HG03558 (cell line): Measurements from ENCODE around the gene HHIPL1.

Experiments
- ATAC-seq: cut with Tn5 transposase; IDR thresholded peaks from one replicate; pipeline ENCODE4 v1.9.1; 2021; ENCODE audit warnings: moderate number of reproducible peaks; ENCODE audit not compliant: unreplicated experiment; ENCODE audit errors: extremely low read depth

Gene HHIPL1

GRCh38 chr14:99685151-99685591, 40.2 kb downstream of the HHIPL1 start:
- ATAC-seq, result no peak

DNA sequence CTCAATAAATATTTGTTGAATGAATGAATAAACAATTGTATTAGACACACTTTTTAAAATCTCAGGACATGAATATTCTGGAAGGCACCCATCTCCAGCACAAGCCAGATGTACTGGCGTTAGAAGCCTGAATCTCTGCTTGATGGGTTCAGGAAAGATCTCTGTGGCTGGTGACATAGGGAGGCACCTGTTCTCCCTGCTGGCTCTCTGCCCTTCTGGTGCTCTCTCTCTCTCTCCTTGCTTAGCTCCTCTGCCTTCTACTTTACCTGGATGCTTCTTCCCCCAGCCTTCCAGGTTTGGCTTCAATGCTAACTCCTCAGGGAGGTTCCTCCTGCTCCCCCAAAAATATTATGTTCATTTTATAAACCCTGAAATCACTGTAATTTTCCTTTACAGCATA, 40.7 kb downstream of the HHIPL1 start:
- ATAC-seq, result no peak

DNA sequence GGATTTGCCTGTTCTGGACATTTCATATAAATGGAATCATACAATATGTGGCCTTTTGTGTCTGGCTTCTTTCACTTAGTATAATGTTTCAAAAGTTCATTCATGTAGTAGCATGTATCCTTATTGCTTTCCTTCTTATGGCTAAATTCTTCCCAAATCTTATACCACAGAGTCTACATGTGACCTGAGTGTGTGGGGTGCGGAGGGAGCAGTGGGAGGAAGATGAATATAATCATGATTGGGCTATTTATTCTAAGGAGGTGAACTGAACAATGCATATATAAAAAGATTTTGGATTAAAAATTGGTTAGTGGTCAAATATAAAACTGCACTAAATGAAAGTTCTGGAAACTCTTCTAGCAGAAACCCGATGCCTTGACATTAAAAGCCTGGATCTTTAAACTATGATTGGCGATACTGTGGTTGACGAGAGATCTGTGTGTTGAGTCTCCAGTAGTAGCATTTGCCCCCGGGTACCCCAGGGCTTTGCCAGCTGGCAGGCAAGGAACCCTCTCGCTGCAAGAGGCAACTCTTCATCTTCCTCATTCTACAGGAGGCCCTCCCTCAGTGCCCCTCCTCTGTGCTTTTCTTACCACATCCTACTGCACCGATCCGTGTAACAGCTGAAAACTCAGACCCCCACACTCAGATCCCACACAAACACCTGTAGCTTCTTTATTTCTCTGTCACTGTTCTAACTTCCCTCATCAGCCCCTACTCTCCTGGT, 41.8 kb downstream of the HHIPL1 start:
- no peak for ATAC-seq

- no peak for ATAC-seq
Observed at GRCh38 chr14:99687284-99688209, 42.6 kb downstream of the HHIPL1 start.

DNA sequence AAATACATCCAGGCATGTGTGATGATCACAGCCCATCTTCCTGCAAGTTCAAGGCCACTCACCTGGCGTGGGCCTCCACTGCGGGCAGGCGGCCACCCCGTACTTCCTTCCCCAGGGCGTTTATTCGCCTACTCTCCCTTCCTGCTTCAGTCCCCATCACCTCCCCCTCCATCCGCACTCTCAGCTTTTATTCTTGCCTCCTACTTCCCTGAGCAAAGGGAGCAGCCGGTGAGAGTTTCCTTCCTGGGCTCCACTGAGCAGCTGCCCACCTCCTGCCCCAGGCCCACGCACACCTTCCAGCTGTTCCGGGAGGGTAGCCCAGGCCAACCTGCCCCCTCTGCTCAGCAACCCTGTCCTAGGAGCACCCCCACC, 43.3 kb downstream of the HHIPL1 start:
- no peak for ATAC-seq

- no peak for ATAC-seq
Observed at GRCh38 chr14:99688629-99689028, 43.7 kb downstream of the HHIPL1 start.

- no peak for ATAC-seq
Observed at GRCh38 chr14:99689266-99690236, 44.6 kb downstream of the HHIPL1 start.

- no peak for ATAC-seq
Observed at GRCh38 chr14:99690636-99691035, 45.7 kb downstream of the HHIPL1 start.

GRCh38 chr14:99691111-99691885, 46.4 kb downstream of the HHIPL1 start:
- ATAC-seq, result no peak

GRCh38 chr14:99693918-99694317, 49.0 kb downstream of the HHIPL1 start:
- ATAC-seq, result no peak

- no peak for ATAC-seq
Observed at GRCh38 chr14:99696929-99697328, 52.0 kb downstream of the HHIPL1 start.

GRCh38 chr14:99698236-99698635, 53.3 kb downstream of the HHIPL1 start:
- ATAC-seq, result no peak

GRCh38 chr14:99698642-99699041, 53.7 kb downstream of the HHIPL1 start:
- ATAC-seq, result no peak

DNA sequence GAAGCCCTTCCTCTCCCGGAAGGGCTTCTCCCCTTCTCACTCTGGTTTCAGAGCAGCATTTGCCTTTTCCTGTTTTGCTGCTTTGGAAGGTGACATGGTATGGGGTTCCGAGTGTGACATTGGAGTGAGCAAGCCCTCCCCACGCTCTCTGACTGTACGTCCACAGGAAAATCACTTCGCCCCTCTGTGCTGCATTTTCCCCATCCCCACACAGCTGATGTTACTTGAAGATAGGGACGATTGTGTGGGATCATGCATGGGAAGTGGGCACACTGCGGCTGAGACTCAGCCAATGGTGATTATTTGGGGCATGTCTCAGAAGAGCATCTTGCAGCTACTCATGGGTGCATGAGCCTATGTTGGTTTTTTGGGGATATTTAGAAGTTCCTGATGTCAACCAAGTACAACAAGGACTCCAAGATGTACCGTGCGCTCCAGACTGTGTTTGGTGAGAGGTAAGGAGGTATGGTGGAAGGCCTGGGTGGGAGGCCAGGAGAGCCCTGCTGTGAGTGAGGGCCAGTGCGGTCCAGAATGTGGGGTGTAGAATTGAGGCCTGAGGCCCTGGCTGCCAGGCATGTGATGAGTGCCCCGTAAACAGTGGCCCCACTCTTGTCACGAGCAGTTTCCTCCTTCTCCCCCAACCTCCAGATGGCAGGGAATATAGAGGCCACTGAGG, 54.3 kb downstream of the HHIPL1 start:
- no peak for ATAC-seq

DNA sequence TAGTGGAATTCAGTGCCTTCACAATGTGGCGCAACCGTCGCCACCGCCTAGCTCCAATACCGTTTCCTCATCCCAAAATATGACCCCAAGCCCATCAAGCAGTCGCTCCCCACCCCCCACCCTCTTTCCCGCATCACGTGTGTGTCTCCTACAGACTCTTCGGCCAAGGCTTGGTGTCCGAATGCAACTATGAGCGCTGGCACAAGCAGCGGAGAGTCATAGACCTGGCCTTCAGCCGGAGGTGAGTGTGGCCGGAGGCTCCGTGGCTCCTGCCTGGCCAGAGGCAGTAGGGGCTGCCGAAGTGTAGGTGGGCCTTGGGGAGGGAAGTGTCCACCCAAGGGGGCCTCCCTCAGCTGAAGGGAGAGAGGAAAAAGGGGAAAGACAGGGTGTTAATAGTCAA, 54.9 kb downstream of the HHIPL1 start:
- no peak for ATAC-seq

DNA sequence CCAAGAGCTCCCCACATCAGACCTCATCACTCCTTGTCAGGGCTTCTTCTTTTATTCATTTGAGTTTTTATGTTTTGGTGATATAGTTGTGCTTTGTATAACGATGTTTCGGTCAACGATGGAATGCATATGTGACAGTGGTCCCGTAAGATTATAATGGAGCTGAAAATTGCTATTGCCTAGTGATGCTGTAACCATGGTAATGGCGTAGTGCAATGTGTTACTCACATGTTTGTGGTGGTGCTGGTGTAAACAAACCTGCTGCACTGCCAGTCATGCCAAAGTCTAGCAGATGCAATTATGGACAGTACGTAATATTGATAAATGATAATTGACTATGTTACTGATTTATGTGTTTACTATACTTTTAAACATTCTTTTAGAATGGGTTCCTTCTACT, 55.5 kb downstream of the HHIPL1 start:
- no peak for ATAC-seq

- ATAC-seq, result no peak
Observed at GRCh38 chr14:99701260-99701659, 56.3 kb downstream of the HHIPL1 start.

DNA sequence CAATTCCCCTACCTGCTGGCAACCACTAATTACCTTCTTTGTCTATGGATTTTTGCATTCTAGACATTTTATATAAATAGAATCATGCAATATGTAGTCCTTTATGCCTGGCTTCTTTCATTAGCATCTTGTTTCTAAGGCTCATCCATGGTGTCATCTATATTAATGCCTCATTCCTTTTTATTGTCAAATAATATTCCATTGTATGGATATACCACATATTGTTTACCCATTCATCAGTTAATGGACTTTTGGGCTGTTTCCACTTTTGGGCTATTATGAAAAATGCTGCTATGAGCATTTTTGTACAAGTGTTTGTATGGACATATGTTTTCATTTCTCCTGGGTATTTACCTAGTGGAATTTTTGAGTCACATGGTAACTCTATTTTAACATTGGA, 57.2 kb downstream of the HHIPL1 start:
- no peak for ATAC-seq

GRCh38 chr14:99703381-99703780, 58.5 kb downstream of the HHIPL1 start:
- no peak for ATAC-seq
